MM.1S (cell line): ENCODE results near the gene CCL3.

Experiments used
- CTCF ChIP-seq: fragments of 300-600 bp; sonication (generic); IDR thresholded peaks from 2 replicates; pipeline ENCODE4 v1.5.1; 2016; ENCODE audit warnings: antibody characterized with exemption, low read length, mixed read lengths
- EZH2 ChIP-seq: fragments of 300-600 bp; sonication (generic); optimal IDR thresholded peaks from 2 replicates; pipeline ENCODE3; 2017; ENCODE audit warnings: low read depth, mild to moderate bottlenecking, antibody characterized with exemption, low read length, mixed read lengths
- EZH2phosphoT487 ChIP-seq: fragments of 300-600 bp; sonication (generic); IDR thresholded peaks from 2 replicates; pipeline ENCODE4 v1.6.1; 2018; ENCODE audit warnings: antibody characterized with exemption, low read length

GRCh38 chr17:36118477-36119353 is 28.8 kb upstream of the CCL3 start:
- TF ChIP-seq EZH2phosphoT487 (no peak), CTCF (peak; percentile 62), EZH2 (no peak)
